HCEC 1CT (cell line): ENCODE results near the gene ABCA4.
A peak's percentile ranks its signal among the peaks of the same experiment; 100 is the strongest.

Source experiments
- DNase-seq: peaks from one replicate; pipeline ENCODE4 v3.0.0-alpha.2; 2017

The ABCA4 gene

DNA sequence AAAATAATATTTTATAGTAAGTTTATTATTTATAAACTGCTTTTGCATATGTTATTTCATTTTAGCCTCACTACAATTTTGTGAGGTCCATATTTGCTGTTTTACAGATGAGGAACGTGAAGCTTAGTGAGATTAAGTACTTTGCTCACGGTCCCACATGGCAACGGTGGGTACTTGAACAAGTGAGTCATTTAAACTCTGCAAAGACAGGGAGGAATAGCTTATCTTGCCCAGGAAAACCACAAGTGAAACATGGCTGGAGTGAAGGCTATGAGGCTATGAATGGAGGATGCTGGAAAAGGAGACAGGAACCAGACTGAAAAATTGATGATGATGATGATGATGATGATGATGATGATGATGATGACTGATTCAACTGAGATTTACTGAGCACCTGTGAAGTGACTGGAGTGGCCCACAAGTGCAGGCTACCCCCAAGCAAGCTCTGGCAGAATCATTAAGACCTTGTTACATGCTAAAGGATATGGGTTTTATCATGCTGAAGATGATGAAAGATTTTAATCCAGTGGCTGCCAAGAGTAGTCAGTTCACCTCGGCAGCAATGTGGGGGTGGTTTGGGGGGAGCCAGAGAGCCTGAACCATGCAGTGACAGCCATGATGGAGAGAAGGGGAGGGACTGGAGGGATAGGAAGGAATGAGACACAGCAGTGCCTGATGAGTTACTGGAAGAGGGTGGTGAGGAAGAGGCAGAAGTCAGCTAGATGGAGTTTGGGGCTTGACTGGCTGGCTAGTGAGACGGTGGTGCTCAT lies 1.4 kb upstream of the ABCA4 start:
- DNase-seq = no peak

DNA sequence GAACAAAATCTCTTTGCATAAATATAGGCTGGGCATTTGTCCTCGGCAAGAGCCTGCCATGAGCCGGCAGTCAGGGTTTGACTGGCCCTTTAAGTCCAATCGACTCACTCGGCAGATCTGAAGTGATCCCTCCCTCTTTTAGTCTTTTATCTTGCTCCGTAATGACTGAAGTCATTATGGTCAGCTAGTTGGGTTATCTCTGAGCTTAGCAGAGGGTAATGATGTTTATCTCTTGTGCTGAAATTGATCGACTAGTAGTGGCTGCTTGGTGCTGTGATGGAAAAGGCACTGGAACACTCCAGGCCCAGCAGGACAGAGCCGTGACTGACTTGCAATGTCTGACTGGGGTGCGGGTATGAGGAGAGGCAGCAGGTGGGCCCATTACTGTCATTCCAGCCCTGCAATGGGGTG lies 468 bp upstream of the ABCA4 start:
- no peak for DNase-seq

DNA sequence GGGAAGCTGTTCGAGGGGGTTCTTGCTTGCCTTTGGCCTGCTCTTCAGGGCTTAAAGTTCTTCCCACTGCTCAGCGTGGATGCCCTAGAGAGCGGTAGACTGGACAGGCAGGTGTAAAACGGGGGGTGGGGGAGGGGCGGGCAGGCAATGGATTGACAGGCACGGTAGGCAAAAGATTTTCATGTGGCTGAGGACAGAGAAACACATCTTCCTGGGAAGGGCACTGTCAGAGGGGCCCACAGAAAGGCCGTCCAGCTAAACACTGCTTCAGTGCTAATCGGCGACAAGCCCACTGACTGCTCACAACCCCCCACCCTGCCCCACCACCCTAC lies 412 bp downstream of the ABCA4 start:
- DNase-seq = no peak

DNA sequence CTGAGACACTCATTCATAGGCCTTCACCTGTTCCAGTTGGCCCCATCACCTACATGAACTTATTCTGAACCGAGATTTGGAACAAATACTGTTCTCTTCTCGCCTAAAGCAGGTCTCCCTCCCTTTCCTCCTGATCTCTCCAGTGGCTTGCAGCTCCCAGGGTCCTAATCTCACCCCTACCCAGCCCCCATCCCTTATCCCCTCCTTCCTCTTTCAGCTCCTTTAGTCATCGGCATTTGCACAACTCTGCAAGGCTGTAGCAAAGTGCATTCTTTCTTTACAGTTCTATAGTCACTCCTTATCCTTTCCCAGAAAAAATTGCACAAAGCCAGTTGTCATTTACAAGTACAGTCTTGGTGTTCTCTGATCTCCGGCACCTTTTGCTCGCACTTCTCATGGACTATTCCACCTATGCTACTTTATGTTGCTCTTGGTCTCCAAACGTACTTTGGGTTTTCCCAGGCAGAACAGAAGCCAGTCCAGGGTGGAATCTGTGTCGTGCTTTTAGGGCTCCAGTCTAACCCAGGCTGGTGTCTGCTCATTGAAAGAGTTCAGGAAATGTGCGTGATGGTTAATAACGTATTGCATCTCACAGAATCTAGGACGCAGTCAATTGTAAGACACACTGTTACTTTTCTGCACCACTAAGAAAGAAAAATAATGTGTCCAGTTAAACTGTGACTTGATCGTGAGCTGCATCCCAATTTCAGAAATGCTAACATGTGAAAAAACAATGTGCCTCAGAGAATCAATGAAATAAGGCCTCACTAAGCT lies 965 bp downstream of the ABCA4 start:
- no peak for DNase-seq

DNA sequence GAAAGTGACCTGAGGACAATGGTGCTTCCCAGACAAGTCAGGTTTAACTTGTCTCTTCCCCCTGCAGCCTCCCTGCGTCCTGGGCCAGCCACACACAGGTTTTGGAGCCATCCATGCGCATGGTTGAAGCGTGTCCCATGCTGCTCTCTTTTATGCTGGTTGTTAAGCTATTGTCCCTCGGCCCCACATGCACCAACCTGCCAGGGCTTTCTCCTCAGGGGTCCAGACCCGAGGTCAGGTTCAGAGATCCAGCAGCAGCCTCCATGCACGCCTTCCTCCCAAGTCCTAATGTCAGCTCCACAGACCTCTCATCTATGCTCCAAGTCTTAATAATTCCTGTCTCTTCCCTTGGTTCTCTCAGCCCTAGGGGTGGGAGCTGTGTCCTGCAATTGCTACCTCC lies 1.6 kb downstream of the ABCA4 start:
- no peak for DNase-seq

DNA sequence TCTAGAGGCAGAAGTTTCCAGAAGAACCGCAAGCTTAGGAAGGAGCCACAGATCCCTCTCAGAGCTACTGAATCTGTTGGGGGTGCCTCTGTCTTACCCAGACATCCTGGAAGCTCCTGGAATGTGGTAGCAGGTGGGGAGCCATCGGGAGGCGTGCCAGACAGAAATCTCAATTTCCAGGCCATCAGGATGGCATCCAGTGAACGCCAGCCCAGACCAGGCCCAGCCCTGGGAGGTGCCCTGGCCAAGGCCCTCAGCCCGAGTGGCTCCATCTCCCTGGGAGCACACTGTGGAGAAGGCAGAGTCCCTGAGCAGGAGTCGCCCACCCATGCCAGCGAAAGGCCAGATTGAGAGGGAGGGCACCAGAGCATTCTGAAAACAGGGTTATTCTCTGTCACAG lies 2.5 kb downstream of the ABCA4 start:
- no peak for DNase-seq

DNA sequence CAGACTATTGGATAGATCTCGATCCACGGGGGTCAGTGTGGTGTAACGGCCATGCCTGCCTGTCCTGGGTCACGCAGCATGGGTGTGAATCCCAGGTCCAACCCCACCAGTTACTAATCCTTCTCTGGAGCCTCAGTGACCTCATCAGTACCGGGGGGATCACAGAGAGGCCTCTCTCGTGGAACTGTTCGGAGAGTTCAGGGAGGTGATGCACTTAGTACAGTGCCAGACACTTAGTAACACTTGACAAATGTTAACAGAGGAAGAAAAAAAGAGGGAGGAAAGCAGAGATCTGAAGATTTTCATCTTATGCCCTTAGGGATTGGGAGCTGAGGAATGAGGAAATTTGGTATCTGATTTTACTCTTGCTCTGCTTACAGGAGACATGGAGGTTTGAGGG lies 2.9 kb downstream of the ABCA4 start:
- no peak for DNase-seq

DNA sequence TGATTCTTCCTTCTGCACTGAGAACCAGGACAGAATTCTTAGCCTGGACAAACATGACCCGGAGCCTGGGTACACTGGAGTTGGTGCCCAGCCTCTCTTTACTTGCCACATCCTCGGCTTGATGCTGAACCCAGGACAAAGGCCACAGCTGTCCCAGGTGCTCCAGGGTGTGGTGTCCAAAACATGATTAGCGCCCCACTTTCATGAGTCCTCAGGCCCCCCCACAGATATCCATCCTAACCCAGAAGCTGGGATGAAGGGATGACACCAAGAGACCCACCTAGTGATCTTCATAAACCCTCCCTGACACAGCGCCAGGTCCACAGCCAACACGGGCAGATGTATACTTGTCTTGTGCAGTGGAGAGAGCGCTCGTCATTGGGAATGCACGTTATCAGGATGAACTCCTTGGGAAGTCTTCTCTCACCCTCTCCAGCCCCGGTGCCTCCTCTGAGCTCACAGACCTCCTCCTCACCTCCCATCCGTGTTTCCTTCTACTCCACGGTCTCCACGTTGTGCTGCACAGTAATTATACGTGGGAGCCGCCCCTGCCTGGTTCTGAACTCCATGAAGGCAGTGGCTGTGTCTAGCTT lies 3.6 kb downstream of the ABCA4 start:
- DNase-seq = no peak

DNA sequence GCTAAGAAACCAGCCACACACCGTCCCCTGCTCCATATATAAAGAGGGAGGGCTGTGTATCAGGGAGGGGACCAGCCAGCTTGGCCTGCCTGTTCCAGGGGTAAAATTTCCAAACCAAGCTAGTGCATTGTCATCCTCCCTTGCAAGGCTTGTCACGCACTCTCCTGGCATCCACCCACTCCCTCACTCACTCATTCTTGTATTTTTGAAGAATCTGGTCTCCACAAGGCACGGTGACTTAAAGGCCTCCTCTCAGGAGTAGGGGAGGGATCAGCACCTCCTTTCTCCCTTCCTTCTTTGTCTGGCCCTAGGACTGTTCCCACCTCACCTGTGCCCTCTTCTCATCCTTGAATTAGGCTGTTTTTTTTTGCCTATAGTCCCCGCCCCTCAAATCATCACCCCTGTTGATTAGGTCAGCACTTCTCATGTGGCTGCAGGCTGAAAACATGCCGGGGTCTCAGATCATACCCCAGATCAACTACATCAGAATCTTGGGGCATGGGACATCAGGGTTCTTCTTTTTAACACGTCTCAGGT lies 5.0 kb downstream of the ABCA4 start:
- DNase-seq = no peak

DNA sequence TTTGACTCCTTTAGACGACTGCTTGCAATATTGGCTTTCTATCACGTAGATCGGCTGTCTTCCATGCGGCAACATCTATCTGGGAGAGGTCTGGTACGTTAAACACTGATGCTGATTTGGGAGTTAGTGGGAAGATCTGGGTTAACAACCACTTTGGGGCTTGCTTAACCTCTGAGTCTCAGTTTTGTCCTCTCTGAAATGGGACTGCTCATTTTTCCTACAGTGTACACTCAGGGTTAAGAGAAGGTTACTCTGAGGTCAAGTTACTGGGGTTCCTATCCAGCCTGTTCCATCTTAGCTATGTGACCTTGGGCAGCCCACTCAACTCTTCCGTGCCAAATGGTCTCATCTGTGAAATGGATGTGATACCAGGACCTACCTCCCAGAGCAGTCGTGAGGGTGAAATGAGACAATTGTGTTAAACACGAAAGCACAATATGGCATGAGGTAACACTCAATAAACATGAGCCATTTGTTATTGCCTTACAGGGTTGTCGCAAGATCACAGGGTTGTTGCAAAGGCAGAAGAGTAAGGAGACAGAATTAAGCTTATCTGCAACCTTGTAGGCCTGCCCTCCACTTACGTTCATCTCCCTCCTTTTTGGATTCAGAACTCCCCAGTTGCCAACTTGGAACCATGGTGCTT lies 5.6 kb downstream of the ABCA4 start:
- DNase-seq = no peak

DNA sequence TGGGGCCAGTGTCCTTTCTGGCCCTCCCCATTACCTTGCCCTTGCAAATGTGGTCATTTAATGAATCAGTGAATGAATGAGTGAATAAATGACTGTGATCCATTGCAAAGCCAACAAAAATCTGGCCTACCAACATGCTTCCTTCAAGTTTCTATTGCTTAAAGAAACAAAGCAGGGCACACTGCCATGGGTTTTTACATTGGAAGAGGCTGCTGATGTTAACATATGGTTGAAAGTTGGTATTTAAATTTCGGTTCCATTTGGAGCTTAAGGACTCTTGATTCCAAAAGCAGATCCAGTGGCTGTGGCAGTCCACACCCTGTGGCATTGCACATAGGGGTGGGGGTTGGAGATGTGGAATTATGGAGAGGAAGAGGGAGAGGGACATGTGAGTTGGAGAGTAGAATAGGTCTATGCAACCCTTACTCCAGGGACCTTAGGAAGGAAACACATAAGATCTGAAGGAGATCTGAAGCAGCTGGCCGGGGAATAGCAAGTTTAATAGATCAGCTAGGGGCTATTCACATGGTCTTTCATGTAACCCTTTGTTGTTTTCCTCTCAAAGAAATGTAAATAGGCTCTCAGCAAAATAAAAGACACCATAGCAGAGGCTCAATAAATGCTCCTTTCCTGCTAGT lies 7.2 kb downstream of the ABCA4 start:
- no peak for DNase-seq

DNA sequence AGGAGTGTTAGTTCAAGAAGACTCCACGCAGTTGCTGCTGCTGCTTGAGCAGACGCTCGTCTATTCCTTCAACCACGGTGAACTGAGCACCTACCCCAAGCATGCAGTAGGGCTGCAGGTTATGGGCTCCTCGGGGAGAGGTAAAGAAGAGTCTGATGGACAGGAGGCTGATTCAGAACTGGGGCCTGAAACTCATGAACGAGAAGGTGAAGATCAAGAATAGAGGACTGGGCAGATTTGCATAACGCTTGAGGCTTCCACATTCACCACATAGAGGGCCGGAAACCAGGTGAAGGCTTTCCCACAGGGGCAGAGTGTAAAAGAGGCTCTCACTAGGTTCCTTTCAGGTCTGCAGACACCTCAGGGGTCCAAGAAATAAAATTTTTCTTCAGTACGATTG lies 9.1 kb downstream of the ABCA4 start:
- no peak for DNase-seq

DNA sequence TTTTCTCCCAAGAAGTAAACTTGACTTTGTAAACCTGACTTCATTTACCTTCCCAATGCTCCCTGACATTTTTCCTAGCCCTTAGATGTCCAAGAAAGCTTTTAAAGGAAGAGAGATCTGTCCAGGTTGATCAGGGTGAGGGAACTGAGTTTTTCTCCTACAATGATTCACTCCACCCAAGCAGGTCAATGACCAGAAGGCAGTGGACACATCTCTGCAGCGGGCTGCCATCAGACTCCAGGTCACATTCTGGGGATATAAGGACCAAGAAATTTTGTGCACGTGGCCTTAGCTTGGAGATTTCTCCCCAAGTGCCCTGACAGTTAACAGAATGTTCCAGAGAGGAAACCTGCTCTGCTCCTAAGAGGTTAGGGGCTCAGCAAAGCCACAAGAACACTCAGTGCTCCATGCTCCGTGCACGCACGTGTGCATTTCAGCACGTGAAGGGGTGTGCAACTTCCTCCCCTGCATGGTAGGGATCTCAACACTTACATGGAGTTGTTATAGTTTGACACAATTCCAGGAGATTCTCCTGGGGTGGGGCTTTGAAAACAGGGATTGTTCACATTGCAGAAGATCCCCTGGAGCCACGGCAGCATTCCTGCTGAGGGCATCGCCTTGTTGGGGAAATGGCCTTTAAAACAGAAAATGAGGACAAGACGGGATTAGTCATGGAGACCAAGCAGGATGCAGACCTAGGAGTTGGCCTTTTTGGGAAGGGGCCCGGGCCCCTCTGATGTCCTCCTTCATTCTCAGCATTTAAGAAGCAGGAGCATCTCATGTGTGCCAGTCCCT lies 9.8 kb downstream of the ABCA4 start:
- DNase-seq = no peak

DNA sequence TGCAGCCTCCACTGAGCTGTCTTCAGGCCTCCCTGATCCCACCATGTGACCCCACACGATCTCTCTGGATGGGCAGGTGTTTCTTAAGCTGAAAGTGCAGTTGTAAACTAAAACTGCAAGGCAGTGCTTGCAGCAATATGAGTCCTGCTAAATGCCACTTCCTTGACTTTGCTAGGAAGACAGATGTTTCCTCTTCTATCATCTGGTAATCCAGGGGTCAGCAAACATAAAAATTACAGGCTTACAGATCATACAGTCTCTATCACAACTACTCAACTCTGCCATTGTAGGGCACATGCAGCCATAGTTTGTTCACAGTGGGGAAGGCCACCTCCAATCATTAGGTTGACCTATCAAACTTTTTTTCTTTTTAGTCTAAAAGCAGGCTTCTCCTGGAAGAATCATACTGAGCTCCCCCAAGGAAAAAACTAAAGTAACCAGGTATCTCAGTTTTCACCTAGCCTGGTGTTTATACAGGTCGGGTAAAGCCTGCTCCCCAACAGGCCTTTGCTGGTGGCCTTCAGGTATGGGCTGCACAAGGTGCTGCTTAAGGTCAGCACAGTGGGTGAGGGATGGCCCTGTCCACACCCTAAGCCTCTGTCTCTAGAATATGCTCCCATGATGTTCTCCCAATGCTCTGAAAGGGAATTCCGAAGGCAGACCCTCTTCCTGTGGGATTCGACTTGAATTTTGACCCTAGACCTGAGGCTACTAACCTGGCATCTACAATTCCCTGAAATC lies 10.8 kb downstream of the ABCA4 start:
- no peak for DNase-seq

DNA sequence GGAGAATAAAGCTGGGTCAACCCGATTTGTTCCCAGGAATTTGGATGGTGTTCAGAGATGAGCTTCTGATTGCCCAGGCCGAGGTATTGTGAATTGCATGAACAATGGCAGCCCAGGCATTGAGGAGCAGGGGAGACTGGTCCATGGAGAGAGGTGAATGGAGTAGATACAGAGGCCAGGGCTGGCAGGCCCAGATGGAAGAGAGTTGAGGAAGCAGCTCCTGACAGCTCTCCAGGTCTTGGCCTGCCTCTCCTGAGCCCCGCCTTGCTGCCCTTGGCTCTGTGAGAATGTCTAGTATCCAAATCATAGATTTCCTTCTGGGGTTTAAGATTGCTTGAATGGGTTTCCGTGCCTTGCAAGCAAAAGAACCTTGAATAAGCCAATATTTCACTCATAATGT lies 11.5 kb downstream of the ABCA4 start:
- no peak for DNase-seq

DNA sequence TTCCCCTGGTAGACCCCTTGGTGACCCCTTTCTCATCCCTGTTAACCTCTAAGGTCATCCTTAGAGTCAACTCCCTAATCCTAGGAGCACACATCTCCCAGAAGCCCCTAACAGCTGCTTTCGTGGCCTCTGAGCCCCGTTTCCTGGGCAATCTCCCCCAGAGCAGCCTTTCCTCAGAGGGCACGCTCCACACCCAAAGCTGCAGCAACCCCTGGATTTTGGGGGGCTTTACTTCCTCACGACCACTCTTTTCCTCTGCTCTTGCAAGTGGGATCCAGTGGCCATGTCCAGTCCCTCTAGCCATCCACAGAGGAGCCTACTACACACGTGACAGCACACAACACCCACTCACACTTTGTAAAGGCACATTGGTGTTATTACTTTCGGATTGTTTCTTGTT lies 13.8 kb downstream of the ABCA4 start:
- DNase-seq = no peak

DNA sequence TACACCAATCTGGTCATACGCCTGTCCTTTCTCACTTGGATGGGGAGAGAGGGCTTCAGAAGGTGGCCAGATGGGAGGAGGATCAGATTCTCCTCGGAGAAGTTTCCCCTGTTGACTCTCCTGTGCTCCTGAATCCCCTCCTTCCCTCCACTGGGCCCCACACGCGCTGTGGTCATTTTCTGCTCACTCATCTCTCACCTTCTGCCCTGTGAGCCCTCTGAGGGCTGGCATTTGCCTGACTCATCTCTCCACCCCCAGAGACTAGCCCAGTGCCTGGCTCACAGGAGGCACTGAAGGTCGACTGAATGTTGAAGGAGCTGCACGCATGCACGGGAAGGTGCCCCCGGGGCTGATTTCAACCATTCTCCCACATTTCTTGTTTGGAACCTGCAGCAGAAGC lies 14.2 kb downstream of the ABCA4 start:
- DNase-seq = peak; percentile 4

DNA sequence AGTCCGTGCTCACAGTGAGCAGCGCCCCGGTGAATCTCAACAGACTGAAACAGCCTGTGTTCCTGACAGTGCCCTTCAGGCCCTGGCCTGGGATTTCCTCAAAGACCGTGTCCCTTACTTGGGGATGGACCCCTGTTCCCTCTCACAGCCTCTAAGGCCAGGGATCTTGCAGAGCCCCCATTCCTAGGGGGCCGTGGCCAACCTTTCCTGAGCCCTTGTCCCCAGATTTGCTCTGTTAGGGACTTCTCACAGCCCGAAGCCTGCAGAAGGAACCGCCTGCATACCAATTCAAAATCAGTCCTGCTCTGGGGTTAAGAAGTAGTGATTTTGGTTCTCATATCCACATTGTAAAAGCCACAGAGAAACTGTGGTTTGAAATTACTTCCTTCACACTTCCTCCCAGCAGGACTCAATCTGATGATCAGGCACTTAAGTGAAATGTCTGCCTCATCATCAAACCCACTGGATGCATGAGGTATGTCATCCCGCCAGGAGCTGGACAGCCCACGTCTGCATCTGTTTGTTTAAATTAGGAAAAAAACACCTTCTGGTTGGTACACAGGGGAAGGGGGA lies 14.9 kb downstream of the ABCA4 start:
- DNase-seq = no peak

DNA sequence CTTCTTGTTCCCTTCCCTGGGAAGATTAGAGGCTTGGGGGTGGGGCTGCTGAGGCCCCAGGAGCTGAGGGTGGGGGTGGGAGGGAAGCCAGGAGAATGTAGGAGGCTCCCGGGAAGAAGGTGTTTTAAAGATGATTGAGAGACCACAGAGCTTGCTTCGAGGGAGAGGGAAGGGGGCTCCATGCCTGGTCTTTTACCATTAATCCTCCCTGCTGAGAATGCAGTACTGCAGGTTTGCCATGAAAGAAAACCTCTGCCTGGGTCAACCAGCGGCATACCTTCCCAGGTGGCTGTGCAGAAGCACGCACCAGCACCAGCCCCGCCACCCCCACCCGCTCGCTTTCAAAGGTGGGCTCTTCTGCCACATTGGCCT lies 15.4 kb downstream of the ABCA4 start:
- DNase-seq = no peak

DNA sequence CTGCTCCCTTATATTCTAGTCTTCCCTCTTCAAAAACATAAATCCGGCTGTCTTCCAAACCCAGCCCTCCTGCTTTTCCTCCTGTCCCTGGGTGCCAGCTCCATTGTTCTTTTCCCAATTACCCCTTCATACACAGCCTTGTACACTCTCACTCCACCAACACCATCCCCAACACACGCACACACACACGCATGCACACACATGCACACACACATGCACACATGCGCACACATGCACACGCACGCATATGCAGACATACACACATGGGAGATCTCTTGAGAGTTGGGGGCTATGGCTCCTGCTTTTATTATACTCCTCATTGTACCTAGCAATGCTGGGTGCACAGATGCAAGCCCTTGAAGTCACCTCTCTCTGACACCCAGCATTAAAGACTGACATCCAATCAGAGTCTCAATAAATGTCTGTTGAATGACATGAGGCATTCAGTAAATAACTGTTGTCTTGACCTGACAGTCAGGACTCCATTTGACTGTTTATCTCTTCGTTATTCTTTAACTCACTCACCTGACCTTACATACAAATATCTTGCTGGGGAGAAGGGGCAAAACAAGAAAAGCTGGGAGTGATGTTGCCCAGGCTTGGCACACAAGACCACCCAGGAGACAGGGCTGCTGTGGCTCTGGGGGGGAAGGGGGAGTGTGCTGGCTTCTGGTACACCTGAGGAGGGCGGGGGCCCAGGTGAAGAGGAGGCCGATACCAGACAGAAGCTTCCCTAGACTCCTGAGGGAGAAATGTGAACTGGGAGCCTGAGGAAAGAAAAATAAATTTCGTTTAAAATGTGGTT lies 16.0 kb downstream of the ABCA4 start:
- DNase-seq = no peak
